ENCODE measurements around the gene SPARCL1.

DNA sequence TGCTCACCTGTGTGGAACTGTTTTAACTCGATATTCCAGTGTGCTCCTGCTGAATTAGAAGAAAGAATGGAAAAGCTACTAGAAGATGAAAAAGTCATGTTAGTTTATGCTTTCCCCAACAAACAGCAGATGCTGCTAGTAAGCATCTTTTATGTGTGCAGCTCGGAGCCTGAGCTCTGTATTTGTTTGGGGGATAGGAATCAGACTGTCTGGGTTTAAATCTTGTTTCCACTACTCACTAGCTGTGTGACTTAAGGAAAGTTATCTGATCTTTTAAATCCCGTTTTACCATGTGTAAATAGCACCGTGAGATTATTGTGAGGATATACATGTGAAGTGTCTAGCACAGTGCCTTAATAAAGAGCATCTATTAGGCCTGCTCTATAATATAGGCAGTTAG lies 24.0 kb upstream of the SPARCL1 start:
- TF ChIP-seq HOXA7 (CRISPR knock-in tag; IDR thresholded peaks at IDR 0.05; ENCODE audit: borderline replicate concordance) (no peak), OSR2 (tag by site-specific recombination; IDR thresholded peaks at IDR 0.05) (no peak), ZNF248 (tag by site-specific recombination; IDR thresholded peaks at IDR 0.05) (no peak)
- TF ChIP-seq, protein P1, sequence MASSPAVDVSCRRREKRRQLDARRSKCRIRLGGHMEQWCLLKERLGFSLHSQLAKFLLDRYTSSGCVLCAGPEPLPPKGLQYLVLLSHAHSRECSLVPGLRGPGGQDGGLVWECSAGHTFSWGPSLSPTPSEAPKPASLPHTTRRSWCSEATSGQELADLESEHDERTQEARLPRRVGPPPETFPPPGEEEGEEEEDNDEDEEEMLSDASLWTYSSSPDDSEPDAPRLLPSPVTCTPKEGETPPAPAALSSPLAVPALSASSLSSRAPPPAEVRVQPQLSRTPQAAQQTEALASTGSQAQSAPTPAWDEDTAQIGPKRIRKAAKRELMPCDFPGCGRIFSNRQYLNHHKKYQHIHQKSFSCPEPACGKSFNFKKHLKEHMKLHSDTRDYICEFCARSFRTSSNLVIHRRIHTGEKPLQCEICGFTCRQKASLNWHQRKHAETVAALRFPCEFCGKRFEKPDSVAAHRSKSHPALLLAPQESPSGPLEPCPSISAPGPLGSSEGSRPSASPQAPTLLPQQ (tag by site-specific recombination; IDR thresholded peaks at IDR 0.05): no peak
- TF ChIP-seq, protein P2, sequence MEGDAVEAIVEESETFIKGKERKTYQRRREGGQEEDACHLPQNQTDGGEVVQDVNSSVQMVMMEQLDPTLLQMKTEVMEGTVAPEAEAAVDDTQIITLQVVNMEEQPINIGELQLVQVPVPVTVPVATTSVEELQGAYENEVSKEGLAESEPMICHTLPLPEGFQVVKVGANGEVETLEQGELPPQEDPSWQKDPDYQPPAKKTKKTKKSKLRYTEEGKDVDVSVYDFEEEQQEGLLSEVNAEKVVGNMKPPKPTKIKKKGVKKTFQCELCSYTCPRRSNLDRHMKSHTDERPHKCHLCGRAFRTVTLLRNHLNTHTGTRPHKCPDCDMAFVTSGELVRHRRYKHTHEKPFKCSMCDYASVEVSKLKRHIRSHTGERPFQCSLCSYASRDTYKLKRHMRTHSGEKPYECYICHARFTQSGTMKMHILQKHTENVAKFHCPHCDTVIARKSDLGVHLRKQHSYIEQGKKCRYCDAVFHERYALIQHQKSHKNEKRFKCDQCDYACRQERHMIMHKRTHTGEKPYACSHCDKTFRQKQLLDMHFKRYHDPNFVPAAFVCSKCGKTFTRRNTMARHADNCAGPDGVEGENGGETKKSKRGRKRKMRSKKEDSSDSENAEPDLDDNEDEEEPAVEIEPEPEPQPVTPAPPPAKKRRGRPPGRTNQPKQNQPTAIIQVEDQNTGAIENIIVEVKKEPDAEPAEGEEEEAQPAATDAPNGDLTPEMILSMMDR (tag by site-specific recombination; IDR thresholded peaks at IDR 0.05): no peak

Data from HEK293 (cell line).